GM19395 (cell line): ENCODE data around the gene GRIK4.

Experiments used
- ATAC-seq: cut with Tn5 transposase; IDR thresholded peaks from one replicate; pipeline ENCODE4 v1.9.1; 2021; ENCODE audit warnings: mild to moderate bottlenecking, moderate library complexity; ENCODE audit not compliant: unreplicated experiment

The GRIK4 gene

GRCh38 chr11:120718171-120718570 is 206.6 kb downstream of the GRIK4 start:
- no peak for ATAC-seq

DNA sequence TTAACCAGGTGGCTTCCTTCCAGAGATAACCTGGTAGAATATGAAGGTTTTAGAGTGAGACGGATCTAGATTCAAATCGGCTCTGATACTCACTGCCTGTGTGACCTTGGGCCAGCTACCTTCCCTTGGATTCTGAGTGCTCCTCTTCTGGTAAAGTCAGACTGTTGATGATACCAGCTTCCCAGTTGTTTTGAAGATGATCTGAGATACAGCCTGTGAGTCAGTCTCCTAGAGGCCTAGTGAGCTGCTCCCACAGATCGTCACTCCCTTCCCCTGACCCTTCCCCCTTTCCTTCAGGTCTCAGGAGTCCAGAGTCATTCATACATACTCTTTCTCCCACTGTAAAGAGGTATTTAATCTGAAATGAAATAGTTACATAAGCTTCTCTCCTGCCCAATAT is 207.8 kb downstream of the GRIK4 start:
- ATAC-seq: no peak

- no peak for ATAC-seq
Observed at GRCh38 chr11:120720760-120721159, 209.2 kb downstream of the GRIK4 start.

- ATAC-seq: no peak
Observed at GRCh38 chr11:120722524-120722923, 211.0 kb downstream of the GRIK4 start.

GRCh38 chr11:120723751-120724150 is 212.2 kb downstream of the GRIK4 start:
- no peak for ATAC-seq

- no peak for ATAC-seq
Observed at GRCh38 chr11:120727752-120728151, 216.2 kb downstream of the GRIK4 start.

DNA sequence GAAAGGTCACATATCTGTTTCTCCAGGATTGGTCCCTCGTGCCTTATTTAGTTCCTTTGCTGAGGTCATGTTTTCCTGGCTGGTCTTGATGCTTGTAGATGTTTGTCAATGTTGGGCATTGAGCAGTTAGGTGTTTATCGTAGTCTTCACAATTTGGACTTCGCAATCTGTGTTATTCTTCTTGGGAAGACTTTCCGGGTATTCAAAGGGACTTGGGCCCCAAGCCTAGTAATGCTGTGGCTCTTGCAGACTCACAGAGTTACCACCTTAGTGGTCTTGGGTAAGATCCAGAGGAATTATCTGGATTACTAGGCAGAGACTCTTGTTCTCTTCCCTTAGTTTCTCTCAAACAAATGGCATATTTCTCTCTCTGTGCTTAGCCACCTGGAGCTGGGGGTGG is 223.5 kb downstream of the GRIK4 start:
- no peak for ATAC-seq

DNA sequence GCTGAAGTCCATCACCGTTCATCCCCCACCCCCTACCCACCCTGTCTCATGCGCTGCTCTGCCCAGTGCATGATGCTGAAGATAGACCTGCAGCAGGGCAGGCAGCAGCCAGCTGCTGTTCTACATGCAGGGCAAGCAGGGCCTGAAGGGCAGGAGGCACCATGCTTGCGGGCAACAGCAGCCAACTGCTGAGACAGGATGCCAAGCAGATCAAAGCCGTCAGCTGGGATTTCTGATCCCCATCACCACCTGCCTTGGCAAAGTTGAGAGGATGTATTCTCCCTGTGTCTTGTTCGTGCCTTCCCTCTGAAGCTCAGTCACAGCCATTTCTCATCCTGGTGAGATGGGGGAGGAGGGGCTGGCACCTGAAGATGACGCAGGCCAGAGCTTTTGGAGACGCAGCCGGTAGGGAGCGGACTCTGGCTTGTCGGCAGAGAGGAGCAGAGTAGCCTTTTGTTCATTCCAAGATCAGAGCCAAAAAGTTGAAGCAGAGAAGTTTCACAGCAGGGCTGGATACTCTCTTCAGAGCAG is 227.0 kb downstream of the GRIK4 start:
- no peak for ATAC-seq

DNA sequence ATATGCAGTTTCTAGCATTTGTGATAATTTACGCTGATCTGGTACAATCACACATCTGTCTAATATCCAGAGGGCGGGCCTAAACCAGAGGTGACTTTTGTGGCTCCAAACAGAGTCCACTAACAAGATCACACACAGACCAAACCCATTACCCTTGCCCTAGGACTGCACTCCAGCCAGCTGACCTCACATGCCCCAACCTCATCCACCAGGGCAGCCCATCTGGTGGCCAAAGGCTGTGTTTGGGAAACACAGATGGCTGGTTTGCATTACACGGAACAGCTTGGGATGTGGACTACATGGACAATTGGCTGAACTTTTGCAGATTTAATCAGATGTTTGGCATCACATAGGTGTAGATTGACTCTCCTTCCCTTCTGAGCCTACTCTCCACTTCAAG is 228.2 kb downstream of the GRIK4 start:
- ATAC-seq: no peak

DNA sequence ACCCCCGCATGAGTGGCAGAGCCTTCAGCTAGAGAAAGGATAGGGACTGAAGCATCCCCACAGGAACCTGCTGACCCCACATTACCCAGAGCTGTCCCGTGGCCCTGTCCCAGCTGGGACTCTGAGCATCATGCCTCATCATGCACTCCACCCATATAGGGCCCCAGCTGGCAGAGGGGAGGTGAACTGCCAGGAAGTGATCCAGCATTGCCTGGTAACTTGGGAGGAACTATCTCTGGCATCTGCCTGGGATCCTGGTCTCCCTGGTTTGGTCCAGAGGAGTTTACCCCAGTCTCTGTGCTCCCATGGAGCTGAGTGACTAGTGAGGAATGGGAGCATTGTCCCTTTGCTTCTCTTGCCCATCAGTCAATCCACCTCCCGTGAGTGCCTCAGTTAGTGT is 228.8 kb downstream of the GRIK4 start:
- no peak for ATAC-seq

GRCh38 chr11:120744016-120744994 is 232.8 kb downstream of the GRIK4 start:
- no peak for ATAC-seq

- no peak for ATAC-seq
Observed at GRCh38 chr11:120746376-120746775, 234.8 kb downstream of the GRIK4 start.

- ATAC-seq: no peak
Observed at GRCh38 chr11:120746836-120747609, 235.5 kb downstream of the GRIK4 start.

DNA sequence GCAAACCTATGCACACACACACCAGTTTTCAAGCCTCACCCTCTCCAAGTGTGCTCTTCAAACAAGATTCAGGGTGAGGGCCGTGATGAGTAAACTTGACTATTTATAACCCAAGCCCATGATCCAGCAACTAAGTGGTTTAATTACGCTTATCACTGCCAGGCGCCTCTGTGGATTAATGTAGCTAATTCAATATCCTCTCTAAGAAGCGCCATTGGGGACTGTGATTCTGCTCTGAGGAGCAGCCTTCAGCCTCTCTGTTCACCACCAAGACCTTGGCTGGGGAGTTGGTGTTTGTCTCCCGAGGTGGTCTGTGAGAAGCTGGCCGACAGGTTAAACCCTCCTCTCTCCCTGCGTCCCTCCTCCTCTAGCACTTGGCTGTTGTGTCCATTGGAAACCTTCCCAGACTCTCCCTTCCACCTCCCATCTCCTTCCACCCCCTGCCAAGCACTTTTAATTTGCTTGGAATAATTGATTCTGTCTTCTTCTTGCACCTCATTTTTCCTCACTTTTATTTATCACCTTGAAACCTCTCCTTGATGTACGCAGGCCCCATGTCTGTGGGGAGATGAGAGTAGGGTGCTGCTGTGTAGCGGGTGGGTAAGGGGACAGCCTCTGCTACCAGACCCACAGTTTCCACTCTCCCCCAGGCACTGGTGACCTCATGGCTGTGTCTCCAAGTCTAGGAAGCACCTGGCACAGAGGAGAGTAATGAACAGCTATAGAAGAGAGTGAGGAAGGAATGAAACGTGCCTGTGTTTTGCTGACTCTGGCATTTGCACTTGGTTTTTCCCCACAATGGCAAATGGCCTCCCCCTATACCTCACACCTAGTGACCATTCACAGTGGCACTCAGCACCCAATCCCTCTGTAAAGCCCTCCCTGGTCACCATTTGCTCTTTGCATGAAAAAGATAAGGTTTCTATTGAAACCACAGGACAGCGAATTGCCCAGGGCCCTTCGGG is 236.6 kb downstream of the GRIK4 start:
- no peak for ATAC-seq

- ATAC-seq: no peak
Observed at GRCh38 chr11:120749395-120749794, 237.8 kb downstream of the GRIK4 start.

- ATAC-seq: no peak
Observed at GRCh38 chr11:120750647-120751549, 239.3 kb downstream of the GRIK4 start.

GRCh38 chr11:120751550-120751949 is 240.0 kb downstream of the GRIK4 start:
- no peak for ATAC-seq

DNA sequence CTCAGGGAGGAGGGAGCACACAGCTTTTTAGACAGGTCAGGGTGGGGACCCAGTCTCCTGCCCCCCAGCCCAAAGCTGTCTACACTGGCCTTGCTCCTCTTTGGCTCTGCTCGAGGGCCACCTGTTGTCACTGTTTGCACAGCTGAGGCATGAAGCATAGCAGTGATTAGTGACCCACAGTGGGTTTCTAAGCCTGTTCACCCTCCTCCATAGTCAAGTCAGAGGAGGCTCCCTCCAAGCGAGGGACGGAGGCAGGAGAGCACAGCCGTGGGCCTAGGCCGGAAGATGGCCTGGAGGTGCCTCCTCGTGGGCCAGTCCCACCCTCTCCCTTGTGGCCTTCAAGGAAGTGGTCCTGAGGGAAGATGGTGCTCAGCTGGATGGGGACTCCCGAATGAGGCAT is 241.1 kb downstream of the GRIK4 start:
- no peak for ATAC-seq

DNA sequence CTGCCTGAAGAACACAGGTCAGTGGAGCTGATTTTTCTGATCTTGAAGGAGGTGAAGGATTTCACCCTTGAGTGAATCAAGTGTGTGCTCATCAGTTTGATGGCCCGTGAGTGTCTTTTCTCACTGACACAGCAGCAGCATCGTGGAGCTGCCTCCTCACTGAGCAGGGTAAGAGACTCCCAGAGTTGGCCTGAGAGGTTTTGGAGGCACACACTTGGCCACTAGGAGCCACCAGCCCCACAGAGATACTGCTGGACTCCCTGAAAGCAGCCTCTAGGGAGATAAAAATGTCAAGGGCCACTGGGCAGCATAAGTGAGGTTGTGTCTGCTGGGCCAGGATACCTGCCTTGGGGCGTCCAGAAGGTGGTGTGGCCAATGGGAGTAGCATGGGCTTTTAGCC is 245.4 kb downstream of the GRIK4 start:
- no peak for ATAC-seq
